ENCODE measurements around the gene DCP1A. TPM values are rescaled to one million over a fixed set of nuclear protein-coding genes. Genes with fewer than 3 reads are reported as not detected.
"Not testable (repeated sequence)": the region's sequence is repeated elsewhere in the genome, so short reads cannot be mapped to it uniquely, and the experiment has no call there.

Gene DCP1A
- 10 to 100 TPM; 53.6 to 62.8 (median 61.5) TPM for total RNA-seq

DNA sequence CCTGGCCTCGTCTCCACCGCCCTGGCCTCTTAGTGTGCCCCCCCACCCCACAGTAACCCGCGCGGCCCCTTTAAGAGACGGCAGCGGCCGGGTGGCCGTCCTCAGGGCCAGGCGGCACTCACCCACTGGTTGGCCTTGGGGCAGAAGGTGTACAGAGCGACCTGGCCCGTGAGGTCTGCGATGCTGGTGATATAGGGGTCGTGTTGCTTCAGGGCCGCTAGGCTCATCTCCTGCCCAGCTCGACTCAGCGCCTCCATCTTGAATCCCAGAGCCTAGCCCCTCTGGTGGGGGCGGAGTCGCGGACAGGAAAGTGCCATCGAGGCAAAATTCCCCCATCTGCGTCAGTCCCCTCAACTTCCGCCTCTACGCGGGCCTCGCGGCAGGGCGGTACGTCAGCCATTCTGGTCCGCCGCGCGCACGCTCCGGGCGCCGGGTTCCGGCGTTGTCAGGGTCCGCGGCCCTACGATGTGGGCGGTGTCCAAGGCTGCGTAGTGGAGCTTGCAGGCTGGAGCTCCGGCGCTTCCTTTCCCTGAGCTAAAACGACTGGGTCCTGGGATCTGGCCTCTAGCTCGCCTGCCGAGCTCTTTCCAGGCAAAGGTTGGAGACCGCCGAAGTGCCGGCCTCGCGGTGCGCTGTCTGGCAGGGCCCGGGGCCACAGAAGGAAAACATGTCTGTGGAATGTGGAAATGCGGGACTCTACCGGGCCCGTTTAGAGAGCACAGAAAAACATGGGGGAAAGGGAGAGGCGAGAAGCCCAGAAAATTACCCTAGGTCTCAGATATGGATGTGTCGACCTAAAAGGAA, at the start of gene DCP1A:
Gene DCP1A, minus strand, starts transcription at position 283 of the 804 bp plus-strand sequence. Its CDS starts 26 bp downstream, at position 257.
- H3K27me3 Mint-ChIP-seq (ENCODE audit: low read depth) = no peaks in the 10 kb centered on the region
- DNase-seq (peak; percentile 92), ATAC-seq (peak; percentile 97 to 98)
- peak within 1 kb of the TSS; percentile 98 for H3K4me3 Mint-ChIP-seq
- peaks cover 14% of the 10 kb centered on the region for H3K36me3 Mint-ChIP-seq (ENCODE audit: insufficient read depth)
- no peaks in the 10 kb centered on the region for H3K9me3 Mint-ChIP-seq
- H3K4me1 Mint-ChIP-seq (ENCODE audit: low read depth) = peaks cover 34% of the 10 kb centered on the region

DNA sequence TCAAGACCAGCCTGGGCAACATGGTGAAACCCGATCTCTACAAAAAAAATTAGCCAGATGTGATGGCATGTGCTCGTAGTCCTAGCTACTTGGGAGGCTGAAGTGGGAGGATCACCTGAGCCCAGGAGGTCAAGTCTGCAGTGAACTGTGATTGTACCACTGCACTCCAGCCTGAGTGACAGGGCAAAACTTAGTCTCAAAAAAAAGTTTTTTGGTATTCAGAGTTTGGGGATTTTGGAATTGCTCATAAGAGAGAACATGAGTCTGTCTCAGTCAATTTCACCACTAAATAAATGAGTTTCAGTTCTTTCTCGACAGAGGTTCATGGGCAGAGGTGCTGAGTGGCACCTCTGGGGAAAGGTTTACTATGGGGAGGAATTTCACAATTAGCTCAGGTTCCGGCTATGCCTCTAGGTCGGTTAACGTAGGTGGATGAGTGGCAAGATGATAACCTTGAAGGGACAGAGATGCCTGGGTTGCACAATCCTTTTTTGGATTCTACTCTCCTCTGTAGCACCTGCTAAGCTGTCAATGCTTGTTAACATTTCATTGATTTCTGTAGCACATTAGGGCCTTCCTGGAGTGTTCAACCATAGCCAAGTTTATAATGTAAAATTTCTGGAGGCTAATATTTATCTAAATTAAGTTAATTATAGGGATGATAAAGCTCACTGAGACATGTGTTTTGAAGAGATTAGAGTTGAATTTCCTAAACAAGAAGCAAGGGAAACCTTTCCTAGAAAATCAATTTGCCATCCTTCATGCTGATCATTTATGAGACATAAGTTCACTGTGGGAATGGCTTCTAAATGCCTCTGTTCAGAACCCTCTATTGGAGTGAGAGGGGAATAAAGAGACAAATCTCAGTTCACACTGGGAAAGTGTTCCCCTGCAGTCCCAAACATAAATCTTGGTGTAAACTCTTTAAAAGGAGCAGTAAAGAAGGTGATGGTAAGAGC, 37.4 kb upstream of the DCP1A start:
- H3K36me3 Mint-ChIP-seq (ENCODE audit: insufficient read depth) = no peaks in the 10 kb centered on the region
- ATAC-seq (peak in 1 of 2 donors; percentile 32), DNase-seq (no peak)
- H3K4me3 Mint-ChIP-seq = no peak overlapping the region
- no peaks in the 10 kb centered on the region for H3K4me1 Mint-ChIP-seq (ENCODE audit: low read depth)
- H3K9me3 Mint-ChIP-seq = no peaks in the 10 kb centered on the region
- H3K27me3 Mint-ChIP-seq (ENCODE audit: low read depth) = peaks cover 15% of the 10 kb centered on the region

DNA sequence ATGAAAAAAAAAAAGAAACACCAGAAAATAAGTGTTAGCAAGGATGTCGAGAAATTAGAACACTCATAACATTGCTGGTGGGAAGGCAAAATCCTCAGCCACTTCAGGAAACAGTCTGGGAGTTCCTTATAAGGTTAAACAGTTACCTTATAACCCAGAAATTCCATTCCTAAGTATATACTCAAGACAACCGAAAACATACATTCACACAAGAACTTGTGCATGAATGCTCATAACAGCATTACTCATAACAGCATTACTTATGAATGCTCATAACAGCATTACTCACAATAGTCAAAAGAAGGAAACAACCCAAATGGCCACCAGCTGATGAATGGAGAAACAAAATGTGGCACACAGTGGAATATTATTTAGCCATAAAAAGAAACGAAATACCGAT, 34.8 kb upstream of the DCP1A start:
- Mint-ChIP-seq H3K36me3 (ENCODE audit: insufficient read depth) (no peaks in the 10 kb centered on the region), H3K27me3 (ENCODE audit: low read depth) (peaks cover 21% of the 10 kb centered on the region), H3K9me3 (no peaks in the 10 kb centered on the region), H3K4me1 (ENCODE audit: low read depth) (no peaks in the 10 kb centered on the region), H3K4me3 (no peak overlapping the region)
- ATAC-seq = peak; percentile 37 to 43
- DNase-seq = no peak

DNA sequence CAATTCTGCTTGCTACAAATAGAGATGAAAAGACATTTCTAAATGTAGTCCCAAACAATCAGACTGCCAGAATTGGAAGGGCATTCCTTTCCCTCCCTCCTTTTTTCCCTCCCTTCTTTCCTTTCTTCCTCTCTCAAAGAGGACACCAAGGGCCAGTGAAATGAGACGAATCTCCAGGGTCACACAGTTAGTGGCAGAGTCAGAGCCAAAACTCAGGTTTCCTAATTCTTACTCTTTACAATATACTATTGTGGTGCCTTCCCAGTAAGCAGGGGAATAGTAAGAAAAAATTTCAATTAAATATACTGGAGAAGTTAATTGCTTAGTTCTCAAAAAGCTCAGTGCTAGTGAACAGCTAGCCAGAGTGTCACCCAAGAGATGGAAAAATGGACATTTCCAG, 33.0 kb upstream of the DCP1A start:
- no peak for ATAC-seq
- Mint-ChIP-seq H3K4me1 (ENCODE audit: low read depth) (no peaks in the 10 kb centered on the region), H3K36me3 (ENCODE audit: insufficient read depth) (no peaks in the 10 kb centered on the region), H3K4me3 (no peak overlapping the region), H3K9me3 (no peaks in the 10 kb centered on the region), H3K27me3 (ENCODE audit: low read depth) (peaks cover 16% of the 10 kb centered on the region)
- no peak for DNase-seq

DNA sequence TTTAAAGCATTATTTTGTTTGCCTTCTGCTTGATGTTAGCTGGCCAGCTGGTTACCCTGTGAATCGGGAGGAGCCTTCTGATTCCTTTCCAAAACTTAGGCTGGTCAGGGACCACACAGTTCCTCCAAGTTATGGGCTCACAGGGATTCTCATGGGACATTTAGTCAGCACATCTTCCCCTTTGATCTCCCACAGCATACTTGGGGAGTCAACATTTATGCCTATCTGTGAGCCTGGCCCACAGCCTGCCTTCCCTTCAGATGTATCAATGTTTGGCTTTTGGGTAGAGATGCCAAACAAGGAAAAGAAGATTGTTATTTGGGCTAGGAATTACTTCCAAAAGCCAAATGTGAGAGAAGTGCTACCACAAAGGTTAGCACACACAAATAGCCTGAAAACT, 32.6 kb upstream of the DCP1A start:
- no peak for DNase-seq
- Mint-ChIP-seq H3K36me3 (ENCODE audit: insufficient read depth) (no peaks in the 10 kb centered on the region), H3K27me3 (ENCODE audit: low read depth) (peaks cover 19% of the 10 kb centered on the region), H3K4me1 (ENCODE audit: low read depth) (no peaks in the 10 kb centered on the region), H3K9me3 (no peaks in the 10 kb centered on the region), H3K4me3 (no peak overlapping the region)
- ATAC-seq = no peak

DNA sequence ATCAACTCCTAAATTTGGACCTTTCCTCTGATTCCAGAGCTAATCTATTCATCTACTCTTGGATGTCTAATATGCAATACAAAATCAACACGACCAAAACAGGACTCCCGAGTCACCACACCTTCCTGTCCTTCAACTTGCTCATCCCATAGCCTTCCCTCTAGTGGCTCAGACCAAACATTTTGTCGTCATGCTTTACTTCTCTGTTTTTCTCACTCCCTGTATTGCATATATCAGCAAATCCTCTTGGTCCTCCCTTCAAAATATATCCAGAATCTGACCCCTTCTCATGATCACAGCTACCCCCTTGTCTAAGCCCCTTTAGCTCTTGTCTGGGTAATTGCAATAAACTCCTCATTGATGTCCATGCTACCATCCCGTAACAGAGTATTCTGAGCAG, 30.5 kb upstream of the DCP1A start:
- no peaks in the 10 kb centered on the region for H3K4me1 Mint-ChIP-seq (ENCODE audit: low read depth)

DNA sequence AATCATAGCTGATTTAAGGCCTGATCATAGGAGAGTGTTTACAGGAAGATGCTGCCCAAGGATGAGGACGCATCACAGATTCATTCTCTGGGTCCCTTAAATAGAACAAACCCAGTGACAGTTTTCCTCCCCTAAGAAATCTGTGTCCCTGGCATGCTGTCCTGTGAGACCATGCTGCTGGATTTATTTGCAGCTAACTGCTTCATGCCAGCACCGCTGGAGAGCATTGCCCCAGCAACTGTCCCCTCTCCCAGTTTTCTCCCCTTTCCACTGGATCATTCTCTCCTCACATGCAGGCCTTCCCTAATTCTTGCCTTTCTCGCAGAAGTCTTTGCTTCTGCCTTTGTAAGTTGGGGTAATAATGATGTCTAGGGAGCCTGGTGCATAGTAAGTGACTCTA, 29.3 kb upstream of the DCP1A start:
- Mint-ChIP-seq H3K4me1 (ENCODE audit: low read depth) (no peaks in the 10 kb centered on the region), H3K36me3 (ENCODE audit: insufficient read depth) (no peaks in the 10 kb centered on the region)

More for the DNA sequence above, 30.5 kb upstream of the DCP1A start:
- Mint-ChIP-seq H3K9me3 (no peaks in the 10 kb centered on the region), H3K4me3 (no peak overlapping the region), H3K27me3 (ENCODE audit: low read depth) (peaks cover 27% of the 10 kb centered on the region), H3K36me3 (ENCODE audit: insufficient read depth) (no peaks in the 10 kb centered on the region)
- ATAC-seq = no peak
- no peak for DNase-seq

DNA sequence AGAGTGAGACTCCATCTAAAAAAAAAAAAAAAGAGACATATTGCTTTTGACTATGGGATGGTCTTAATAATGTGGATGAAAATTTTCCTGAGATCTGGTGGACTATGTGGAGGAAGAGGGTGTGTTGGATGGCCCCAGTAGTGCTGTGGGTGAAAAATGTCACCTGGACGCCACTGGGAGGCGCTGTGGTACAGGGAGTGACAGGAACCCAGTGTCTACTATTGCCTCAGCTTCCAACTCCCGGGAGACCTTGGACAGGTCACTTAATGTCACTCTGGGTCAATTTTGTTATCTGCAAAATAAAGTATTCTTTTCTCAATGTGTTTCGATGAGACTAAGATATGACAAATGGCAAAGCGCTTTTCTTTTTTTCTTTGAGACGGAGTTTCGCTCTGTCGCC, 27.7 kb upstream of the DCP1A start:
- peak; percentile 14 for DNase-seq
- ATAC-seq = peak; percentile 60 to 70
- H3K4me1 Mint-ChIP-seq (ENCODE audit: low read depth) = no peaks in the 10 kb centered on the region
- no peak overlapping the region for H3K4me3 Mint-ChIP-seq
- H3K36me3 Mint-ChIP-seq (ENCODE audit: insufficient read depth) = no peaks in the 10 kb centered on the region
- H3K9me3 Mint-ChIP-seq = no peaks in the 10 kb centered on the region
- H3K27me3 Mint-ChIP-seq (ENCODE audit: low read depth) = peaks cover 33% of the 10 kb centered on the region

More for the DNA sequence above, 29.3 kb upstream of the DCP1A start:
- Mint-ChIP-seq H3K4me3 (no peak overlapping the region), H3K27me3 (ENCODE audit: low read depth) (peaks cover 31% of the 10 kb centered on the region), H3K9me3 (no peaks in the 10 kb centered on the region)
- ATAC-seq (no peak), DNase-seq (no peak)

DNA sequence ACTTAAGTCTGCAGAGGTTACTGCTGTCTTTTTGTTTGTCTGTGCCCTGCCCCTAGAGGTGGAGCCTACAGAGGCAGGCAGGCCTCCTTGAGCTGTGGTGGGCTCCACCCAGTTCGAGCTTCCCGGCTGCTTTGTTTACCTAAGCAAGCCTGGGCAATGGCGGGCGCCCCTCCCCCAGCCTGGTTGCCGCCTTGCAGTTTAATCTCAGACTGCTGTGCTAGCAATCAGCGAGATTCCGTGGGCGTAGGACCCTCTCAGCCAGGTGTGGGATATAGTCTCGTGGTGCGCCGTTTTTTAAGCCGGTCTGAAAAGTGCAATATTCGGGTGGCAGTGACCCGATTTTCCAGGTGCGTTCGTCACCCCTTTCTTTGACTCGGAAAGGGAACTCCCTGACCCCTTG, 23.4 kb upstream of the DCP1A start:
- peaks cover 18% of the 10 kb centered on the region for H3K27me3 Mint-ChIP-seq (ENCODE audit: low read depth)
- not testable (repeated sequence) for H3K36me3 Mint-ChIP-seq (ENCODE audit: insufficient read depth); H3K4me3 Mint-ChIP-seq; ATAC-seq; H3K9me3 Mint-ChIP-seq; H3K4me1 Mint-ChIP-seq (ENCODE audit: low read depth); DNase-seq

DNA sequence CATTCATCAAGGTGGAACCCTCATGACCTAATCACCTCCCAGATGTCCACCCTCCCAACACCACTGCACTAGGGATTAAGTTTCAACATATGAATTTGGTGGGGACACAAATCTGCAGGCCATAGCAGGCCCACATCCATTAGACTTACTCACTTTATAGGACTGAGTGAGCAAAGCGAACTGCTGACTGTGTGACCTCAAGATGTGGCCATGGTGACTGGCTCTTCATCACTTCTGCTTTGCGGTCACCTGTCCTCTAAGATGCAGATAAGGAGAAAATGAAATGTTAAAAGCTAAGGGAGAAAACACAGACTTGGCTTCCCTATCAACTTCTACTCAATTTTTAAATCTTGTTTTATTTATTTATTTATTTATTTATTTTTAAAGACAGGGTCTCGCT, 14.5 kb upstream of the DCP1A start:
- Mint-ChIP-seq H3K4me3 (no peak overlapping the region), H3K4me1 (ENCODE audit: low read depth) (no peaks in the 10 kb centered on the region), H3K9me3 (no peaks in the 10 kb centered on the region), H3K27me3 (ENCODE audit: low read depth) (peaks cover 3% of the 10 kb centered on the region), H3K36me3 (ENCODE audit: insufficient read depth) (no peaks in the 10 kb centered on the region)
- ATAC-seq = no peak
- no peak for DNase-seq

DNA sequence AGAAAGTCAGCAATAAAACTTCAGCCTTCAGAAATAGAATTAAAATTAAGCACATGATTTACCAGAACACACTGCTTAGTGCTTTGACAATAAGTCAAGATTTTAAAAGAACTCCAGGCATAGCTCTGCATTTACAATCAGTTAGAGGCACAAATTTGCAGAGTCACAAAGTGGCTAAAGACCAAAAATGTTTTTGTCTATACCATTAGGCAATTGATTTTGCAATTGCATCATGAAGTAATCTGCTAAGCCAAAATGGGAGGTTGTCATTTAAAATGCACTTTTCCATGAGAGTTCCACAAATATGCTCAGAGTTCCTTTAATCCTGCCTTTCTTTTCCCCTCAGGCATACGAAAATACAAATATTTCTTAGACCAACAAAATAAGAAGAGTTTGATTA, 10.1 kb upstream of the DCP1A start:
- Mint-ChIP-seq H3K36me3 (ENCODE audit: insufficient read depth) (no peaks in the 10 kb centered on the region), H3K4me1 (ENCODE audit: low read depth) (peaks cover 12% of the 10 kb centered on the region), H3K27me3 (ENCODE audit: low read depth) (no peaks in the 10 kb centered on the region), H3K4me3 (no peak overlapping the region), H3K9me3 (no peaks in the 10 kb centered on the region)
- ATAC-seq (no peak), DNase-seq (no peak)

DNA sequence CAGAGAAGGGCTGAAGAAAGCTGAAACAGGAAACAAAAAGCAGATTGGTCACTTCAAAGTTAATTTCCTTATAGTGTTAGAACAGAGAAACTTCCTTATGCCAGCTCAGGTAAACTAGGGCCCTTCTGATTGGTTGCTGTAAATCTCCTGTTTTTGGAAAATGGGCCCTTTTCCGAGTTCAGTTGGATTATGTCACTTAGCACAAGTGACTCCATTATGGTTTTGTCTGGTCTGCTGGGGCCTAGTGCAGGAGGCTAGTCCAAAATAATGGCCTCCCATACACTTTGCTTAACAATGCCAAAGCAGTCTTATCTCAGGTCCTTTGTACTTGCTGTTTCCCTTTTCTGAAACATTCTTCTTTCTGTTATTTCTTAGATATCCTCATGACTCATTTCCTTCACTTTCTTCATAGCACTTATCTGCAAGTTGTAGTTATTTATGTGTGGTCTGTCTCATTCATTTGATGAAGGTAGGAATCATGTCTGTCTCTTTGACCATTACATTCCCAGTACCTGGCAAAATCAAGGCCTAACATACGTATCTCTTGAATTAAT, 7.7 kb upstream of the DCP1A start:
- H3K4me1 Mint-ChIP-seq (ENCODE audit: low read depth) = peaks cover 12% of the 10 kb centered on the region
- no peaks in the 10 kb centered on the region for H3K36me3 Mint-ChIP-seq (ENCODE audit: insufficient read depth)
- H3K4me3 Mint-ChIP-seq = no peak overlapping the region
- ATAC-seq (no peak), DNase-seq (no peak)
- no peaks in the 10 kb centered on the region for H3K27me3 Mint-ChIP-seq (ENCODE audit: low read depth)
- no peaks in the 10 kb centered on the region for H3K9me3 Mint-ChIP-seq

DNA sequence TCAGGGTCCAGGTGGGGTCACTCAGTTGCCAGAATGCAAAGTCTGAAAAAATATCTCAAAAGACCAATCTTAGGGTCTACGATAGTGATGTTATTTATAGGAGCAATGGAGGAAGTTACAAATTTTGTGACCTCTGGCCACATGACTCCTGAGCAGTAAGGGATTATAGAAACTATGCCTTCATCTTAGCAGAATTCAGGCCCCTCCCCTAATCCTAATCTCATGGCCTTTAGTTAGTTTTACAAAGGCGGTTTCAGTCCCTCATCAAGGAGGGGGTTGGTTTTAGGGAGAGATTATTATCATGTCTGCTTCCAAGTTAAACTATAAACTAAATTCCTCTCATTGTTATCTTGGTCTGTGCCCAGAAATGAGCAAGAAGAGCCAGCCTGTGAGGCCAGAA, 5.9 kb upstream of the DCP1A start:
- Mint-ChIP-seq H3K36me3 (ENCODE audit: insufficient read depth) (no peaks in the 10 kb centered on the region), H3K4me1 (ENCODE audit: low read depth) (peaks cover 12% of the 10 kb centered on the region)
- no peak for ATAC-seq

DNA sequence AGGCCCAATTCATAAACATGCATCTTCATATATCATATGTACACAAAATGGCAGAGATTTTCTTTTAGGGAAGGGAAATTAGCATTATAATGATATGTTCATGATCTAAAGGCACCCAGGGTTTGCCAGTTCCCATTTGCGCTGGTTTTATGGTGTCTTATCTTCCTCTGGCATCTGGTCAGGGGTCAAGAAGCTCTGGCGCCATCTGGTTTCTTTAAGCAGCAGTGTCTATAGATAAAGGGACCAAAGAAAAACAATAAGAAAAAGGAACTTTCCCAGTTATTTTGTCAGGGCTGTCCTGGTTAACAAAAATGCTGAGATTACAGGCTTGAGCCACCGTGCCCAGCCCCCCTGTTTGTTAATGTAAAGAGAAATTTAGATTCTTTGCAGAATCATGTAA, 3.3 kb upstream of the DCP1A start:
- ATAC-seq = no peak
- H3K4me3 Mint-ChIP-seq = no peak overlapping the region
- no peak for DNase-seq
- no peaks in the 10 kb centered on the region for H3K36me3 Mint-ChIP-seq (ENCODE audit: insufficient read depth)
- no peaks in the 10 kb centered on the region for H3K27me3 Mint-ChIP-seq (ENCODE audit: low read depth)
- peaks cover 21% of the 10 kb centered on the region for H3K4me1 Mint-ChIP-seq (ENCODE audit: low read depth)
- no peaks in the 10 kb centered on the region for H3K9me3 Mint-ChIP-seq

More for the DNA sequence above, 5.9 kb upstream of the DCP1A start:
- H3K9me3 Mint-ChIP-seq = no peaks in the 10 kb centered on the region
- no peaks in the 10 kb centered on the region for H3K27me3 Mint-ChIP-seq (ENCODE audit: low read depth)
- no peak overlapping the region for H3K4me3 Mint-ChIP-seq
- DNase-seq = no peak

Data from activated T-cell treated with anti-CD3 and anti-CD28 coated beads, Interleukin-2, amount 50 U/mL, for 4 hours (primary cell).